ENCODE data around the gene RTTN.
"Not testable (repeated sequence)": the region's sequence is repeated elsewhere in the genome, so short reads cannot be mapped to it uniquely, and the experiment has no call there.

The RTTN gene

GRCh38 chr18:70149616-70150301, 55.7 kb downstream of the RTTN start:
- no peak for DNase-seq

- no peak for DNase-seq
Measured at GRCh38 chr18:70149156-70149555, 56.3 kb downstream of the RTTN start.

- no peak for DNase-seq
Measured at GRCh38 chr18:70148039-70148938, 57.2 kb downstream of the RTTN start.

GRCh38 chr18:70146174-70146573, 59.3 kb downstream of the RTTN start:
- DNase-seq = no peak

GRCh38 chr18:70142001-70142400, 63.5 kb downstream of the RTTN start:
- no peak for DNase-seq

- no peak for DNase-seq
Measured at GRCh38 chr18:70139138-70139537, 66.3 kb downstream of the RTTN start.

- DNase-seq = no peak
Measured at GRCh38 chr18:70135604-70136003, 69.9 kb downstream of the RTTN start.

- no peak for DNase-seq
Measured at GRCh38 chr18:70132999-70133398, 72.5 kb downstream of the RTTN start.

GRCh38 chr18:70128271-70128670, 77.2 kb downstream of the RTTN start:
- DNase-seq = no peak

- DNase-seq = no peak
Measured at GRCh38 chr18:70127359-70127758, 78.1 kb downstream of the RTTN start.

- DNase-seq = no peak
Measured at GRCh38 chr18:70126832-70127231, 78.7 kb downstream of the RTTN start.

GRCh38 chr18:70124139-70124538, 81.3 kb downstream of the RTTN start:
- DNase-seq = no peak

- no peak for DNase-seq
Measured at GRCh38 chr18:70121842-70122241, 83.6 kb downstream of the RTTN start.

GRCh38 chr18:70116949-70117348, 88.5 kb downstream of the RTTN start:
- DNase-seq = no peak

- no peak for DNase-seq
Measured at GRCh38 chr18:70113511-70113910, 92.0 kb downstream of the RTTN start.

GRCh38 chr18:70110678-70111077, 94.8 kb downstream of the RTTN start:
- no peak for DNase-seq

- no peak for DNase-seq
Measured at GRCh38 chr18:70107091-70107490, 98.4 kb downstream of the RTTN start.

- DNase-seq = not testable (repeated sequence)
Measured at GRCh38 chr18:70102854-70103253, 102.6 kb downstream of the RTTN start.

GRCh38 chr18:70089858-70090257, 115.6 kb downstream of the RTTN start:
- DNase-seq = no peak

- no peak for DNase-seq
Measured at GRCh38 chr18:70086085-70086484, 119.4 kb downstream of the RTTN start.

GRCh38 chr18:70085641-70086040, 119.8 kb downstream of the RTTN start:
- DNase-seq = no peak

GRCh38 chr18:70082430-70082829, 123.1 kb downstream of the RTTN start:
- DNase-seq = no peak

- no peak for DNase-seq
Measured at GRCh38 chr18:70078106-70078505, 127.4 kb downstream of the RTTN start.

GRCh38 chr18:70075906-70076305, 129.6 kb downstream of the RTTN start:
- no peak for DNase-seq

Measured in activated effector memory CD4-positive, alpha-beta T cell treated with anti-CD3 and anti-CD28 coated beads, Interleukin-2, amount 50 U/mL, for 16 hours (primary cell).